Ovary (tissue), 9 donors: ENCODE measurements around the gene PRKCH. TPM values are rescaled to one million over a fixed set of nuclear protein-coding genes. Genes with fewer than 3 reads are reported as not detected.

Experiments
- DNase-seq, 5 donors: peaks; one replicate each; pipeline ENCODE4 v3.0.0-alpha.2; 2019 to 2020
- H3K27ac ChIP-seq, 2 donors: fragments of 200-600 bp; one replicate each; pipeline versions ENCODE4 v1.5.1 to v1.8.0; 2019 to 2022
- H3K27me3 ChIP-seq: fragments of 200-600 bp; one replicate; pipeline ENCODE4 v1.8.0; 2022
- H3K36me3 ChIP-seq: fragments of 200-600 bp; sonication (generic); one replicate; pipeline ENCODE4 v1.5.1; 2019
- H3K4me1 ChIP-seq: one replicate; pipeline ENCODE4 v1.8.1; 2013; ENCODE audit warnings: mild to moderate bottlenecking, moderate library complexity; ENCODE audit not compliant: insufficient read depth
- H3K4me3 ChIP-seq: fragments of 200-600 bp; sonication (generic); one replicate; pipeline ENCODE4 v1.5.1; 2017
- H3K9me3 ChIP-seq, 2 donors: fragments of 200-600 bp in 1 of 2; sonication (generic) in 1 of 2; one replicate each; pipeline versions ENCODE4 v1.5.1 to v1.8.1; 2013 to 2019; ENCODE audit warnings: mild to moderate bottlenecking in 1 of 2, moderate library complexity in 1 of 2
- CTCF ChIP-seq, 3 donors: fragments of 450-650 bp in 2 of 3; fragments of 200-600 bp in 1 of 3; IDR thresholded peaks; one replicate each; pipeline versions ENCODE4 v1.5.1 to v1.8.0; 2016 to 2022; ENCODE audit warnings: antibody characterized with exemption in 3 of 3, mild to moderate bottlenecking in 1 of 3
- EP300 ChIP-seq: sonication (generic); formaldehyde crosslinking; IDR thresholded peaks from one replicate; pipeline ENCODE4 v1.6.1; 2017; ENCODE audit warnings: antibody characterized with exemption
- POLR2A ChIP-seq: fragments of 450-650 bp; IDR thresholded peaks from one replicate; pipeline ENCODE4 v1.6.1; 2017; ENCODE audit warnings: antibody characterized with exemption, mild to moderate bottlenecking, moderate library complexity
- WGBS, 3 donors: extraction: QIAGEN DNeasy Blood & Tissue Kit in 1 of 3; methylation state at CpG; one replicate each; pipeline versions ENCODE4 v1.1.5 to v1.1.7; 2013 to 2017; 5-methylcytosine and 5-hydroxymethylcytosine counted together
- intact Hi-C, 4 donors: fragments of 100-400 bp; cut with DNase I; formaldehyde crosslinking; loops; one replicate each; pipeline versions ENCODE4 v1.11.0 to v1.15.1; 2022 to 2023
- polyA plus RNA-seq, 2 donors: library from polyadenylated mRNA; stranded (reverse); fragments of 200-250 nt in 1 of 2; fragments of 350-450 nt in 1 of 2; fragmentation: Illumina TruSeq in 1 of 2; extraction: RNeasy Lipid Tissue Mini Kit (QIAGEN cat#74804) in 1 of 2; gene quantifications; one replicate each; pipeline ENCODE4 v1.2.3, GENCODE V29; 2013 to 2014
- total RNA-seq, 7 donors: library from RNA; depleted of rRNA in 2 of 7; stranded (reverse); fragments of >200 nt in 2 of 7; fragmentation: NEBNext Ultra II Directional in 3 of 7; extraction: Animal tissue kit (Norgen Biotek cat#: 25700) in 3 of 7; gene quantifications; one replicate each; pipeline versions ENCODE4 v1.1.0 to v1.2.4, GENCODE V29; 2016 to 2023
- donor health status: DM: no; HTN: no; CAD: no; lungs with moderate emphysema.
- donor health status: DM: no; HTN: no; CAD: no.
- donor health status: Bipolar disorder and iron deficiency.
- donor health status: DM: yes; HTN: yes; CAD: no.
- donor health status: DM: no; HTN: no; CAD: no.
- donor health status: DM: yes; HTN: yes; CAD: no.

Gene PRKCH
- total and polyA plus RNA-seq, 9 donors, result 8.4 to 47.6 (median 15.9) TPM

DNA sequence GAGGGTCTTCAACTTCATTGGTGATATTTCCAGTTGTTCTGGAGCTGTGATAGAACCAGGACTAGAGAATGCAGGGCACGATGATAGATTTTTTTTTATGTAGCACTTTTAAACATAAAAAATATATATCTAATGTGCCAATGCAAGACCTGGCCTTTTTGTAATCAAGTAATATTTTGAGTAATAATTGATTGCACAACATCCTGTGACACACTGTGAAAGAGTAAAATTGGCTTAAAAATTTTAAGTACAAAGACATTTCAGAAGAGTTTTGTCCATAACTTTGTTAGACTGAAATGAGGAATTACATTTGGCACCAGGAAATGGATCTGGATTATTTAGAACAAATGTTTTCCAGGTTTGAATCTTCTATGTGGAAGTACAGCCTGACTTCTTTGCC, 22.1 kb downstream of the PRKCH start:
- Histone ChIP-seq H3K27ac (no peak overlapping the region), H3K9me3 (no peaks in the 10 kb centered on the region), H3K4me3 (no peak overlapping the region), H3K4me1 (no peaks in the 10 kb centered on the region), H3K27me3 (no peaks in the 10 kb centered on the region), H3K36me3 (no peaks in the 10 kb centered on the region)
- WGBS, 3 donors, result 74 to 85% (median 83%) methylated on average over 1 of the region's 1 CpG
- intact Hi-C loops, result no loop called here
- TF ChIP-seq POLR2A, result no peak
- DNase-seq, result no peak

DNA sequence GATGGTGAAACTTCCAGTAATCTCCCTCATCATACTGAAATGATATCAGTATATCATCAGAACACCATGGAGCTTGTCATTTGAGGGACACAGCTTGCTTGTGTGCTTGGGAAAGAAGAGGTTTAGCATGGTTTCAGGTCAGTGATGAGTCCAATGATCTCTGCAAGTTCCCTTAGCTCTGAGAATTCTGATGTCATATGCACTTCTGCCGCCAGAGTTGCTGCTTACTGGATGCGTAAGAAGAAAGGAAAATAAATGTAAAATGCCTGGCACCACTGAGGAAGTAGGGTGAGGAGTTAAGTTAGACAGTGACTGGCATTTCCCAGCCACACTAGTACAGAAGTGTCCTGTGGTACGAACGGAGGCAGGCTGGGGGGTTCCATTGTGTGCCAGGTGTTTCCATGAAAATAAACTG, 22.6 kb downstream of the PRKCH start:
- H3K9me3 ChIP-seq, result no peaks in the 10 kb centered on the region
- DNase-seq, result no peak
- no peaks in the 10 kb centered on the region for H3K36me3 ChIP-seq
- intact Hi-C loops, result no loop called here
- no peak for TF ChIP-seq EP300
- no peak for TF ChIP-seq POLR2A
- TF ChIP-seq CTCF (IDR thresholded peaks at IDR 0.05), result no peak
- H3K27me3 ChIP-seq, result no peaks in the 10 kb centered on the region
- no peak overlapping the region for H3K4me3 ChIP-seq
- H3K27ac ChIP-seq, result no peak overlapping the region
- 80 to 89% (median 85%) methylated on average over 4 of the region's 4 CpGs for WGBS, 3 donors
- H3K4me1 ChIP-seq, result no peaks in the 10 kb centered on the region

GRCh38 chr14:61344437-61345150, 23.2 kb downstream of the PRKCH start:
- Histone ChIP-seq H3K27me3 (no peaks in the 10 kb centered on the region), H3K4me3 (no peak overlapping the region), H3K4me1 (no peaks in the 10 kb centered on the region), H3K9me3 (no peaks in the 10 kb centered on the region), H3K36me3 (no peaks in the 10 kb centered on the region), H3K27ac (no peak overlapping the region)
- intact Hi-C loops, result no loop called here
- no peak for TF ChIP-seq POLR2A
- no peak for TF ChIP-seq CTCF (IDR thresholded peaks at IDR 0.05)
- no peak for TF ChIP-seq EP300
- no peak for DNase-seq
- 55 to 69% (median 67%) methylated on average over 7 of the region's 7 CpGs for WGBS, 3 donors

- no peak overlapping the region for H3K27ac ChIP-seq
- no peak overlapping the region for H3K4me3 ChIP-seq
- H3K9me3 ChIP-seq, result no peaks in the 10 kb centered on the region
- 71 to 77% (median 71%) methylated on average over 2 of the region's 2 CpGs for WGBS, 3 donors
- no peak for DNase-seq
- no peaks in the 10 kb centered on the region for H3K4me1 ChIP-seq
- H3K36me3 ChIP-seq, result no peaks in the 10 kb centered on the region
- no peaks in the 10 kb centered on the region for H3K27me3 ChIP-seq
- TF ChIP-seq EP300, result no peak
- no peak for TF ChIP-seq POLR2A
- TF ChIP-seq CTCF (IDR thresholded peaks at IDR 0.05), result no peak
- intact Hi-C loops, result no loop called here
Measured at GRCh38 chr14:61345151-61345482, 23.7 kb downstream of the PRKCH start.

DNA sequence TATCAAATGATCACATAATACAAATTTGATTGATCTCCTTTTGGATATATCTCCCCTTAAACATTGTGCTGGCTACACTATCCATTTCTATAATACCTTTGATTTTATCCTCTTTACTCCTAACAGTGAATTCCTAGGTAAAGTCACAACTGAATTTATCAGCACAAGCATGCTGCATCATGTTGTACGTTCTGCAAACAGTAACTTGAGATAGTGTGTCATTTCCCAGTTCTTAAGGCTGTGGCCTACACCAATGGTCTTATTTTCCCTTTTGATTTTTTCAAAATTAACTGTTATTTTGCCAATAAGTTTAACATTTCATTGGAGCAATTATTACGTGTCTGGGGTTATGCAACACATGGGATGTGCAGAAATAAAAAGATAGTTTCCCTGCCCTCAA, 24.8 kb downstream of the PRKCH start:
- Histone ChIP-seq H3K27me3 (no peaks in the 10 kb centered on the region), H3K9me3 (no peaks in the 10 kb centered on the region), H3K4me3 (no peak overlapping the region), H3K36me3 (no peaks in the 10 kb centered on the region), H3K27ac (no peak overlapping the region), H3K4me1 (no peaks in the 10 kb centered on the region)
- intact Hi-C loops, result no loop called here
- 52 to 57% (median 56%) methylated on average over 2 of the region's 2 CpGs for WGBS, 3 donors
- TF ChIP-seq EP300 (no peak), CTCF (IDR thresholded peaks at IDR 0.05) (no peak)
- no peak for DNase-seq
